GM12878 (cell line): ENCODE data around the gene SLC25A28. TPM values are rescaled to one million over a fixed set of nuclear protein-coding genes. Genes with fewer than 3 reads are reported as not detected.

ENCODE experiments used
- ATAC-seq: fragments of 200-7000 bp; cut with Tn5 transposase; 3 replicates; pipeline ENCODE4 v1.9.1; 2020; ENCODE audit warnings: mild to moderate bottlenecking, moderate library complexity
- BruUV-seq: library from RNA; stranded (reverse); fragments of 400-500 nt; replicated peaks from 2 replicates; lab custom pipeline; 2021; lab: Mats Ljungman, UMichigan
- CTCF ChIA-PET: fragments of 300-600 bp; sonication (Branson Sonifier 250); formaldehyde crosslinking; extraction: SDS; loops from one replicate; lab custom pipeline; 2021; ENCODE audit warnings: inconsistent platforms; lab: Yijun Ruan, JAX
- POLR2A ChIA-PET: fragments of 350-600 bp; formaldehyde crosslinking; extraction: SDS; loops from one replicate; lab custom pipeline; 2021; ENCODE audit warnings: inconsistent platforms; lab: Charles Lee
- RAD21 ChIA-PET: fragments of 300-600 bp; sonication (Branson Sonifier 250); formaldehyde crosslinking; loops from one replicate; lab custom pipeline; 2023; ENCODE audit warnings: antibody characterized with exemption; ENCODE audit not compliant: unreplicated experiment; lab: Charles Lee
- SMC1A ChIA-PET: fragments of 300-600 bp; sonication (Branson Sonifier 250); formaldehyde crosslinking; loops from one replicate; lab custom pipeline; 2023; ENCODE audit not compliant: unreplicated experiment, uncharacterized antibody; lab: Charles Lee
- DNase-seq: peaks from one replicate; pipeline ENCODE4 v3.0.0-alpha.2; 2011; ENCODE audit warnings: low read depth, low spot score
- FAIRE-seq: peaks from 3 replicates; lab custom pipeline; 2011; peaks lifted over from hg19 to GRCh38; lab: Jason Lieb, UNC
- H2AFZ ChIP-seq: 2 replicates; pipeline ENCODE4 v1.6.0; 2011; ENCODE audit warnings: low read depth, low read length, control low read depth; ENCODE audit not compliant: control insufficient read depth
- H3K27ac ChIP-seq: 2 replicates; pipeline ENCODE4 v1.5.1; 2011; ENCODE audit warnings: control low read depth; ENCODE audit not compliant: control insufficient read depth, insufficient read depth
- H3K27me3 ChIP-seq, 2 experiments: replicated peaks in 1 of 2; 2 replicates each; pipeline versions ENCODE4 v1.6.0 to v1.6.1; 2011; ENCODE audit warnings: low read length in 1 of 2; ENCODE audit not compliant: control insufficient read depth in 2 of 2, insufficient read depth in 2 of 2
- H3K36me3 ChIP-seq, 2 experiments: 2 replicates each; pipeline ENCODE4 v1.5.1; 2011; ENCODE audit warnings: low read length in 1 of 2; ENCODE audit not compliant: control insufficient read depth in 2 of 2, insufficient read depth in 2 of 2
- H3K4me1 ChIP-seq: 2 replicates; pipeline ENCODE4 v1.6.1; 2011; ENCODE audit warnings: mild to moderate bottlenecking, low read length, moderate library complexity, mixed read lengths; ENCODE audit not compliant: control insufficient read depth, insufficient read depth
- H3K4me2 ChIP-seq: 2 replicates; pipeline ENCODE4 v1.6.0; 2011; ENCODE audit warnings: control low read depth; ENCODE audit not compliant: control insufficient read depth, insufficient read depth
- H3K4me3 ChIP-seq: fragments of 200-600 bp; sonication (generic); 2 replicates; pipeline ENCODE4 v1.5.1; 2016
- H3K79me2 ChIP-seq: 2 replicates; pipeline ENCODE4 v1.6.0; 2011; ENCODE audit warnings: low read length; ENCODE audit not compliant: control insufficient read depth, insufficient read depth
- H3K9ac ChIP-seq: 2 replicates; pipeline ENCODE4 v1.8.0; 2011; ENCODE audit warnings: low read length, control low read depth, mixed read lengths; ENCODE audit not compliant: control insufficient read depth, insufficient read depth
- H3K9me3 ChIP-seq: replicated peaks from 3 replicates; pipeline ENCODE4 v1.5.1; 2011; ENCODE audit warnings: mild to moderate bottlenecking, low read length; ENCODE audit not compliant: control insufficient read depth, insufficient read depth
- H4K20me1 ChIP-seq: 2 replicates; pipeline ENCODE4 v1.6.0; 2011; ENCODE audit not compliant: control insufficient read depth, insufficient read depth
- EED ChIP-seq: sonication (generic); IDR thresholded peaks from 2 replicates; pipeline ENCODE4 v1.6.1; 2016; ENCODE audit warnings: antibody characterized with exemption, low read depth
- MEF2B ChIP-seq: fragments of 450-650 bp; IDR thresholded peaks from 2 replicates; pipeline ENCODE4 v1.6.1; 2018; ENCODE audit warnings: mild to moderate bottlenecking, moderate library complexity; ENCODE audit not compliant: partially characterized antibody, poor library complexity, severe bottlenecking
- NFYB ChIP-seq: IDR thresholded peaks from 2 replicates; pipeline ENCODE4 v1.6.1; 2011; ENCODE audit warnings: low read depth, mild to moderate bottlenecking, low read length, improper control_type of control experiment, moderate library complexity; ENCODE audit not compliant: insufficient read depth
- NR2C1 ChIP-seq: fragments of 450-650 bp; IDR thresholded peaks from 2 replicates; pipeline ENCODE4 v1.6.1; 2017; ENCODE audit warnings: antibody characterized with exemption, mild to moderate bottlenecking, moderate library complexity
- NR2C2 ChIP-seq: IDR thresholded peaks from 2 replicates; pipeline ENCODE4 v1.6.1; 2011; ENCODE audit warnings: borderline replicate concordance, low read depth; ENCODE audit not compliant: control insufficient read depth, insufficient read length
- RAD21 ChIP-seq: IDR thresholded peaks from 2 replicates; pipeline ENCODE4 v1.6.1; 2011; ENCODE audit warnings: mild to moderate bottlenecking, low read depth, low read length, moderate library complexity; ENCODE audit not compliant: insufficient read depth
- RUNX3 ChIP-seq: IDR thresholded peaks from 2 replicates; pipeline ENCODE4 v1.6.1; 2012; ENCODE audit warnings: low read length, inconsistent platforms
- ZBED1 ChIP-seq: IDR thresholded peaks from 2 replicates; pipeline ENCODE4 v1.6.1; 2016; ENCODE audit warnings: borderline replicate concordance
- WGBS: methylation state at CpG from one replicate; pipeline ENCODE4 v1.1.6; 2016; ENCODE audit warnings: low lambda C conversion rate; ENCODE audit not compliant: insufficient replicate concordance, insufficient coverage; ENCODE audit errors: missing lambda C conversion rate; 5-methylcytosine and 5-hydroxymethylcytosine counted together
- in situ Hi-C: fragments of 300-500 bp; cut with MboI; formaldehyde crosslinking; loops from 9 replicates; pipeline ENCODE4 v1.14.3; 2018; ENCODE audit warnings: mixed read lengths
- intact Hi-C: fragments of 100-400 bp; cut with micrococcal nuclease; formaldehyde crosslinking; loops from one replicate; pipeline ENCODE4 v1.14.2; 2022; ENCODE audit not compliant: unreplicated experiment
- polyA plus RNA-seq, 11 experiments: library from polyadenylated mRNA; depleted of rRNA in 4 of 11; unstranded in 6 of 11; stranded (reverse) in 5 of 11; fragments of >200 nt; fragmentation: Nextera tagmentation in 4 of 11; fragmentation: Illumina TruSeq in 1 of 11; extraction: Ambion mirVana in 4 of 11; extraction: Trizol in 1 of 11; gene quantifications; 1 replicate in 1 of 11; 2 replicates in 10 of 11; pipeline versions ENCODE4 v1.2.1 to v1.2.3, GENCODE V29; 2011 to 2016; ENCODE audit warnings: inconsistent platforms in 2 of 11, missing spikeins in 2 of 11, low read depth in 1 of 11
- total RNA-seq, 4 experiments: library from RNA; depleted of rRNA in 3 of 4; stranded (reverse); fragments of >200 nt in 3 of 4; fragmentation: Illumina TruSeq in 1 of 4; extraction: Trizol in 1 of 4; gene quantifications; 2 replicates each; pipeline versions ENCODE4 v1.2.1 to v1.2.3, GENCODE V29; 2013 to 2021
- TF ChIP-seq, protein P1 (sequence below): IDR thresholded peaks from 2 replicates; pipeline ENCODE4 v1.6.1; 2011; ENCODE audit warnings: borderline replicate concordance, low read depth, mild to moderate bottlenecking, moderate library complexity, mixed read lengths, low read length; ENCODE audit not compliant: insufficient read depth; ENCODE audit errors: extremely low read length
- TF ChIP-seq, protein P2 (sequence below): IDR thresholded peaks from 2 replicates; pipeline ENCODE4 v1.6.1; 2012; ENCODE audit warnings: low read depth, low read length, improper control_type of control experiment
- TF ChIP-seq, protein P3 (sequence below): fragments of 450-650 bp; IDR thresholded peaks from 2 replicates; pipeline ENCODE4 v1.6.1; 2016; ENCODE audit warnings: mild to moderate bottlenecking
- TF ChIP-seq, protein P4 (sequence below): fragments of 450-650 bp; IDR thresholded peaks from 2 replicates; pipeline ENCODE4 v1.6.1; 2017; ENCODE audit warnings: borderline replicate concordance

SLC25A28 gene
- total and polyA plus RNA-seq, 10 of the 15 experiments (the other 5 are each of a cell fraction or from before 2014, with no cell fraction given): 7.5 to 47.8 (median 24.9) TPM

DNA sequence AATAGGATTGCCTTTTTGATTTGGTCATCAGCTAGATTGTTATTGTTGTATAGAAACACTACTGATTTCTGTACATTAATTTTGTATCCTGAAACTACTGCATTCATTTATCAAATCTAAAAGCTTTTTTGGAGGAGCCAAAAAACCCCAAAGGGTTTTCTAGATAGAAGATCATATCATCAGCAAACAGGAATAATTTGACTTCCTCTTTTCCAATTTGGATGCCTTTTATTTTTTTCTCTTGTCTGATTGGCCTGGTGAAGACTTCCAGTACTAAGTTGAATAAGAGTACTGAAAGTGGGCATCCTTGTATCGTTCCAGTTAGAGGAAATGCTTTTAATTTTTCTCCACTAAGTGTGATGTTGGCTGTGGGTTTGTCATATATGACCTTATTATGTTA lies 28.5 kb upstream of the SLC25A28 start:
- FAIRE-seq: no peak
- intact Hi-C loops: no loop called here
- BruUV-seq: no TSS peak
- in situ Hi-C loops: no loop called here
- no peak for ATAC-seq
- Histone ChIP-seq H3K9me3 (no peaks in the 10 kb centered on the region), H3K27me3 (no peaks in the 10 kb centered on the region), H3K4me2 (no peak overlapping the region), H2AFZ (no peak overlapping the region), H3K4me1 (no peaks in the 10 kb centered on the region), H3K79me2 (no peaks in the 10 kb centered on the region), H3K36me3 (no peaks in the 10 kb centered on the region), H3K9ac (no peak overlapping the region), H3K4me3 (no peak overlapping the region), H4K20me1 (no peaks in the 10 kb centered on the region), H3K27ac (no peak overlapping the region)
- no peak for DNase-seq
- ChIA-PET SMC1A (no interaction called here), RAD21 (no interaction called here), POLR2A (no interaction called here), CTCF (interaction anchor here (0.6 kb wide), 1 partner anchor 26 kb away, joined by 3 read pairs; no protein-coding TSS in a partner anchor)
- TF ChIP-seq EED (no peak), RAD21 (no peak), ZBED1 (no peak), NR2C1 (no peak), NFYB (no peak), MEF2B (no peak), NR2C2 (no peak), RUNX3 (no peak)
- TF ChIP-seq, protein P1, sequence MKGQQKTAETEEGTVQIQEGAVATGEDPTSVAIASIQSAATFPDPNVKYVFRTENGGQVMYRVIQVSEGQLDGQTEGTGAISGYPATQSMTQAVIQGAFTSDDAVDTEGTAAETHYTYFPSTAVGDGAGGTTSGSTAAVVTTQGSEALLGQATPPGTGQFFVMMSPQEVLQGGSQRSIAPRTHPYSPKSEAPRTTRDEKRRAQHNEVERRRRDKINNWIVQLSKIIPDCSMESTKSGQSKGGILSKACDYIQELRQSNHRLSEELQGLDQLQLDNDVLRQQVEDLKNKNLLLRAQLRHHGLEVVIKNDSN: no peak
- TF ChIP-seq, protein P2, sequence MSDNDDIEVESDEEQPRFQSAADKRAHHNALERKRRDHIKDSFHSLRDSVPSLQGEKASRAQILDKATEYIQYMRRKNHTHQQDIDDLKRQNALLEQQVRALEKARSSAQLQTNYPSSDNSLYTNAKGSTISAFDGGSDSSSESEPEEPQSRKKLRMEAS: no peak
- TF ChIP-seq, protein P3, sequence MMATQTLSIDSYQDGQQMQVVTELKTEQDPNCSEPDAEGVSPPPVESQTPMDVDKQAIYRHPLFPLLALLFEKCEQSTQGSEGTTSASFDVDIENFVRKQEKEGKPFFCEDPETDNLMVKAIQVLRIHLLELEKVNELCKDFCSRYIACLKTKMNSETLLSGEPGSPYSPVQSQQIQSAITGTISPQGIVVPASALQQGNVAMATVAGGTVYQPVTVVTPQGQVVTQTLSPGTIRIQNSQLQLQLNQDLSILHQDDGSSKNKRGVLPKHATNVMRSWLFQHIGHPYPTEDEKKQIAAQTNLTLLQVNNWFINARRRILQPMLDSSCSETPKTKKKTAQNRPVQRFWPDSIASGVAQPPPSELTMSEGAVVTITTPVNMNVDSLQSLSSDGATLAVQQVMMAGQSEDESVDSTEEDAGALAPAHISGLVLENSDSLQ: no peak
- TF ChIP-seq, protein P4, sequence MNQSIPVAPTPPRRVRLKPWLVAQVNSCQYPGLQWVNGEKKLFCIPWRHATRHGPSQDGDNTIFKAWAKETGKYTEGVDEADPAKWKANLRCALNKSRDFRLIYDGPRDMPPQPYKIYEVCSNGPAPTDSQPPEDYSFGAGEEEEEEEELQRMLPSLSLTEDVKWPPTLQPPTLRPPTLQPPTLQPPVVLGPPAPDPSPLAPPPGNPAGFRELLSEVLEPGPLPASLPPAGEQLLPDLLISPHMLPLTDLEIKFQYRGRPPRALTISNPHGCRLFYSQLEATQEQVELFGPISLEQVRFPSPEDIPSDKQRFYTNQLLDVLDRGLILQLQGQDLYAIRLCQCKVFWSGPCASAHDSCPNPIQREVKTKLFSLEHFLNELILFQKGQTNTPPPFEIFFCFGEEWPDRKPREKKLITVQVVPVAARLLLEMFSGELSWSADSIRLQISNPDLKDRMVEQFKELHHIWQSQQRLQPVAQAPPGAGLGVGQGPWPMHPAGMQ: no peak
- 0% methylated on average over 1 of the region's 1 CpG for WGBS
